GM18868 (cell line): ENCODE data around the gene TSPAN5.

Experiments
- ATAC-seq: cut with Tn5 transposase; IDR thresholded peaks from one replicate; pipeline ENCODE4 v1.9.1; 2021; ENCODE audit warnings: mild to moderate bottlenecking, moderate library complexity; ENCODE audit not compliant: unreplicated experiment

The TSPAN5 gene

DNA sequence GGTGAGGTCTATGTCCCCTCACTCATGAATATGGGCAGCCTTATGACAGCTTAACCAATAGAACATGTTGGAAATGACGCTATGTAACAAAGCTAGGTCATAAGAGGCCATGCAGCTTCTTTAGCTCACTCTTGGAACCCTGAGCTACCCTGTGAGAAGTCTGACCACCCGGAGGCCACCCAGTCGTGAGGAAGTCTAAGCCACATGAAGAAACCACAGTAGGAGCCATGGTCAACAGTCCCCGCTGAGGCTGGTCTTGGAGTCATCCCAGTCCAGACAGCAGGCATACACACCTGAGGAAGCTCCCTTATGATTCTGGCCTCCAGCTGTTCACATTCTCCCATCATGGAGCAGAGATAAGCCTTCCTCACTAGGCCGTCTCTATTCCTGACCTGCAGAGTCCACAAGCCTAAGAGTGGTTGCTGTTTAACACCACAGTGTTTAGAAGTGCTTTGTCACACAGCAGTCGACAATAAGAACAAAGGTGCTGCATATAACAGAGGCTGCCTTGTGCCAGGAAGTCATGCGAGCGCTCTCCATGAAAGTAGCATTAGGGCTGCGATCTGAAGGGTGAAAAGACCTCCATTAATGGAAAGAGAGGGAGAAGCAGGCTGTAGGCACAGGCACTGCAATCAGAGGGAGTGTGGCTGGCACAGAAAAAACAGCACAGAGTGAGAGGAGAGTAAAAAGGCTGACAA lies 38.2 kb downstream of the TSPAN5 start:
- ATAC-seq, result no peak

DNA sequence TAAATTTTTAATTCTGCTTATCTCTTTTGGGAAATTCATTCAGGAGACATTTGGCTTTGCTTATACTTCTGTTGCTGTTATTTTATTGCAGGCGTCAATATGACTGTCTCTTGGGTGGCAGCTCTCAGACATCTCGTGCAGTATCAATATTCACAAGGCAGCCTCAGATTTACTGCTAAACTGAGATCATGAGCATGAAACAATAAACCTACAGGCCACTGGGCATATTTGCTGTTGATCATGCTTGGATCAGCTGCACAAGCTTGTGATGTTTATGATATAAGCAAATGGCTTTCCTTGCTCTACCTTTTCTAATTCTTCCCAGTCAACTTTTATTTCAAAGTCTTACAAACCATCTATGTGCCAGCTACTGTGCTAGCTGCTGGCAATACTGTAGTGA lies 39.2 kb downstream of the TSPAN5 start:
- ATAC-seq, result no peak

DNA sequence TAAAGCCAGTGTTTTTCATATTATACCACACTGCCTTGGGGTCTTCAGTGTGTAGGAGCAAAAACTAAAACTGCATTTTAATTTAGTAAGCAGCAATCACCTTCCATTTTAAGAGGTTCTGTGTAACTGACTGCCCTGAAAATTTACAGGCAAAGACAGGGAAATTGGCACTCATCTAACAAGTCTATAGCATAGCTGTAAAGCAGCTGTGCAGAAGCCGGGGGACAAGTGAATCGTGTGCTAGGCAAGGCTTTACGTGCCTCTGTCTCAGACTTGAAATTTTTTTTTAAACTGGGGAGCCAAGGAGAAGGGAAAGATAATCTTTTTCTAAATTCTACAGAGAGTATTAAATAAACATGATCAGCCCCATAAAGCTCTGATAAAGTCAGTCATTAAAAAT lies 39.7 kb downstream of the TSPAN5 start:
- ATAC-seq, result no peak

DNA sequence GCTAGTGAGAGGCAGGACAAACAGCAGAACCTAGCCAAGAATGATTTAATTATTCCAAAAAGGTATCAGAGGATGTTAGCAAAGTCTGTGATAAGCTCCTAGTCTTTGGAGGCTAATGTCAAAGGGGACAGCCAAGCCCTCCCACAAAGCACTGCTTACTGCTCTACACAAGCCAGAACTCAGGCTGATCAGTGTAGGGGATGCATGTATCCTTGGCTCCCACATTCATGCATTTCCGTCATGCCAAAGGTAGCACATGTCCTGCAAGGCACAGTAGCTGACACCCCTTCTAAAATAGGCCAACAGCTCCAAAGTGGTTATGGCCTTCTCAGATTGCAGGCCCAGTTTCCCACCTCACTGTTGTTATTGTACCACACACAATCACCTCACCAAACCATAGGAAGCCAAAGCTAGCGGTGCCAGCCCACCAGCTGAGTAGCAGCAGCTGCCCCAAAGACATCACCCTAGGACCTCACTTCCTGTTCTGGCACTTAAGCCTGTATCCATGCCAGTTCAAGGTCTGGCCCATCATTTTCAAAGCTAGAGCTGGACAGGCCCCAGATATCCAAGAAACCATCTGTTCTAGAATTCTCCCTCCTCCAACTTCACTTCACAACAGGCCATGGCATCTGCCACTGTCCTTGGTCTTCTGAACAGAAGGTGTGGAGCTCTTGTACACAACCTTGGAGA lies 40.9 kb downstream of the TSPAN5 start:
- no peak for ATAC-seq

DNA sequence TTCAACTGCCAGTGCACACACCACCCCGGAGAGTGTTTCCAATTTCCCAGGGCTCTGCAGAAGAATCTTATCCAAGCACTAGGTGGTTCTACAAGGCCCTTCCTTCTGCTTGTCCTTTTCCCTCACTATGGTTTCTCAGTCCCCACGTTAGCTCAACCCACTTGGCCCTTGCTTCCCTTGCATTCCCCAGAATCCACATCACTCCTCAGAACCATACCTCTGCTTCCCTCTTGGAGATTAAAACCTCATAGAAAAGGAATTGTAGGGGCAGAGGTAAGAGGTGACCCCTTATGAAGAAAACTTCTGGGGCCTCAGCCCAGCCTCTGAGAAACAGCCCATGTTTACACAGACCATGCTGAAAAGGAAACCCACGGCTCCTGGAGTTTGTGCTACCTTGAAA lies 42.4 kb downstream of the TSPAN5 start:
- ATAC-seq, result no peak

DNA sequence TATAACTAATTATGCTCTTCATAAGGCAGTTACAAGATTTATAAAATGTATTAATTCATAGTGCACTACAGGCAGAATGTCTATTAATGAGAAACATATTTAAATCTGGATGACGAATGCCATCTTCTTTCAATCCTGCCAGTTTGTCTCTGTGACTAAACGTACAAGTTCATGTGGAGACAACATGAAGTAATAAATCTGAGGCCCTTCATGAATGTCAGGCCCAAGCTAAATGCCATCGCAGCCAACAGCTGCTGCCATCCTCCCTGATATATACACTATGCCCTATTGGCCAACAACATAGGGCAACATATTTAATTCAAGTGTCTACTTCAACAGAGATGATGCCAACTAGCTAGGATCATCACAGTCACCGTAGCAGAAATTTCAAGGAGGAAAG lies 43.7 kb downstream of the TSPAN5 start:
- no peak for ATAC-seq

DNA sequence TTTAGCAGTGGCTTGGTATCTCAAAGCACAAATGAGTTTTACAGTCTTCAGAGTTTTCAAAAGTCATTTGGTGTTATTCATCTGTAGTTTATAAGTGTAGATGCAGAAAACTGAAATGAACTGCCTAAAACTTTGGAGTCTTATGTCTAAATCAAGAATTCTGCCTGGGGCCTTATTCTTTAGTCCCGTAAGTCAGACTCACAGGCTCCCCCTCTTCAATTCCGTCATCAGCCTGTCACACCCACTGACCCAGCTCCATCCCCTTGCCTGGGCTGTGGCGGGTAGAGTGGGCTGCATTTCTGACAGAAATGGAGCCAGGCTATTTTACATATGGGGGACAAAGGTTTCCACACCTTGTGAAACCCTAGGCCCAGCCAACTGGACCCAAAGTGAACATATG lies 44.3 kb downstream of the TSPAN5 start:
- ATAC-seq, result no peak

DNA sequence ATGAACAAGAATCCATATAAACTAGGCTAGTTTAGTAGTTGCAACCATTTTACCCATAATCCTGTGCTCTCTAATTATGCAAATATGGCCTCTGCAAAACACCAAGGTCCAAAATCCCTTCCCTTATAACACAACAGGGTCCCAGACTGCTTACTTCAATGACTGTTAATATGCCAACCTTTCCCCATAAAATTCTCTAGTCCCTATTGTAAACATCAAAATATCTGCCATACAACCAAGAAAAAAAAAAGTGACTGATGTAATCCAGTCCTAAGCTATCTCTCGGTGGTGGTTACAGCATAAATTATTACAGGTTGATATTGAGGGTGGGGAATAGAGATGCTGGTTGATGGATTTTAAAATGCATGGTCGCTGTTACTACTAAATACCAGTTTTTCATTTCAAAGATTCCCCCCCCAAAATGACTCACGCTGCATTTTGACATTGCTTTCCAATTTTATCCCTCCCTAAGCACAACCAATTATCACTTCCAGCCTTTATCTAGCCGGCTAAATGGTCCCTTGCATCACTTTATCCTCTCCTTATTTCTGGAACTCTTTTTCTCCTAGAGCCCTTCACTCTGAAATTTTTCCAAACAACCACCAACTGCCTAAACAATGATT lies 44.8 kb downstream of the TSPAN5 start:
- ATAC-seq, result no peak

DNA sequence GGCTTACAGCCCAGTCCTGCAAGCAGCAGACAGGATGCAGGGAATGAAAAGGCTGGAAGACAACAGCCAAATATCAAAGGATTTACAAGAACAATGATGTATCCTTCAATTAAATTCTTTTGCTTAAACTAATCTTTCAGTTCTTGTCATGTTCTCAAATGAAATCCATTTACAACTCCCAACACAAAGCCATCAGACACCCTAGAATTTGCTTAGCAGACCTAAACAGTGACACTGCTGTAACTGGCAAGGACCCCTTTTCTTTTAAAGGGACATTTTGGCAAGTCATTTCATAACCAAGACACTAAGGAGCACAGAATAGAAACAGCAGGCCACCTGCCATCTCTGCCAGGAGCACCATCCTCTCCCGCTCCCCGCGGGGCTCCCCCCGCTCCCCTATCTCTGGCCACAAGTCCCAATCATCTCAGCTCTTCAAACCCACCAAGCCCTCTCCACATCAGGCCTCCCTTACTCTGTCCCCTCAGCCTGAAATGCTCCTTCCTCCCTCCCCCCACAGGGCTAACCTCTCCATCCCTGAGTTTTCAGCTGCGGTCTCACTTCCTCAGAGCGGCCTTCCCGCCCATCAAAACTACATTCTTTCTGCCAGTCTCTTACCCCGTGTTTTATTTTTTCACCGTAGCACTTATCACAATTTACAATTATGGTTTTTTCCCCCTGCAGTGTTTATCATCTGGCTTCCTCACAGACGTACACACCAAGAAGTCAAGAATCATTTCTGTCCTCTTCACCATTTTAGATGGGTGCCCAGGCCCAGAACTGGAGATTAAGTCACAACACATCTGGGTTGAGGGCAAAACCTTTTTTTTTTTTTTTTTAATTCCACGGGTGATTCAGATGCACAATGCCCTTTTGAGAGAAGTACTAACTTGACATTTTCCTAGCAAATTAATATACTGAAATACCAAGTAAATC lies 45.8 kb downstream of the TSPAN5 start:
- peak; percentile 78 for ATAC-seq

DNA sequence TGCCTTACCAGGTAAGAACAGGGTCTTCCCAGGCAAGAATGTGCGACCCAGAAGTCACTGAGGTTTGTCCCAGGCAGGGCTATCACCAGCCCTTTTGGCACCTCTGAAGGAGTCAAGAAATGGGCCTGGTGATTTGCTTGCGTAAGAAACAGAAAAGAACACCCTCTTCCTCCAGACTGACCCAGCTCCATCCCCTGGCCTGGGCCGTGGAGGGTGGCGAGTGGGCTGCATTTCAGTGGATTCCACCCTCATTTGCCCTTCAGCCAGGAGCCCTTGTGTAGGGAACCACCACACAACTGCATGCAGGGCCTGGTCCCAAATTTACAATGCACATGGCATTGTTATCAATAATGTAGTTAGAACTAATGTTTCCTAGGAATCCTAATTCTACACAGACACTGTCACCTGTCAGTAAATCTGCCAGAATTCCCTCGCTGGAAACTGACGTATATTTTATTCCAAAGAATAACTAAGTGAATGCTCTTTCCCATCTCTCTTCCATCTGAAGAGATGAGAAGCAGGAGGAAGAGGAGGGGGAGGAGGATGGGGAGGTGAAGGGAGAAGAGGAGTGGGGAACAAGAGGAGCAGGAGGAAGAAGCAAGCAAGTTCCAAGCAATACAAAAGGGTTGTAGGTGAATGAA lies 46.6 kb downstream of the TSPAN5 start:
- no peak for ATAC-seq

DNA sequence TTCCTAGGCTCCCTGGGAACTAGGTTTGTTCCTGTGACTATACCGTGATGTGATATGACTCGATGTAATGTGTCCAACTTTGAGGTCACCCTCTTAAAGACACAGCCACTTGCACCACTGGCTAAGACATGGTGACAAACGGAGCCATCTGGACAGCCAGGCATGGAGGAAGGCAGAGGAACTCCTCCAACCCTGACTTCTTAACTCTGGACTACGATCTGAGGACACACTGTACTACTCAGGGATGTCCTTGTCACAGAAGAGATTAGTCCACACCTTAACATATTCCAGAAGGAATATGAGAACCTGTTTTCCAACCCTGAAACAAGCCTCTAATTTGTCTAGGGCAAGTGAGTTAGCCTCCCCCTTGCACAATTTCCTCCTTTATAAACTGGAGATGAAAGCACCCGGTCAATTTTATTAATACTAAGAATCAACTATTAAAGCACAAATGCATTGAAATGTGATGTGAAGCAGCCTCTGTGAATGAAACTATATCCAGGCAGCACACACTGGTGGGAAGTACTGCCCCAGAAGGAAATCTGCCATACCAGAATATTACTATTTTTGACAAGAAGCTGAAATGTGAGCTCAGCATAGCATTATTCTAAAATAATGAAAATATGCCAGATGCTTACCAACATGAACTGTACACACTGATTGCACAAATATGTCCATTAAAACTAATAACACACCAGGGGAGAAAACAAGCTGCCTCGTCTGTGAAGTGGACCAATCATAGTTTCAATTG lies 47.3 kb downstream of the TSPAN5 start:
- no peak for ATAC-seq

DNA sequence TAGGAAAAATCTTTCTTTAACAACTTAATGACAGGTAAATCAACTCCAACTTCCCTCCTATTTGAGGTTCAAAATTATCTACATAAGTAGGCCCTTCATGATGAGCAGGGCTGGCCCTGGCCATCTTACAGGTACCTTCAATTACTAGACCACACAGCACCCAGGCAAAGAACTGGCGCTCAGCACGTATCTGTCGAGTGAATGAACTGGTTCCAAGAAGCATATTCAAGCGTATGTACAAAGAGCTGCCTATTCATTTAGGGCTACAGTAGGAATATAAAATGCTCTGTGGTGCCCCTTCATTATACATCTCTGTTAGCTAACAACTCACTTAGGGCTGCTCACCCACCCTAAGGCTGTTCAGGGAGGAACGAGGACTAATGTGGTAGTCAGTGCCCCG lies 48.0 kb downstream of the TSPAN5 start:
- ATAC-seq, result no peak

DNA sequence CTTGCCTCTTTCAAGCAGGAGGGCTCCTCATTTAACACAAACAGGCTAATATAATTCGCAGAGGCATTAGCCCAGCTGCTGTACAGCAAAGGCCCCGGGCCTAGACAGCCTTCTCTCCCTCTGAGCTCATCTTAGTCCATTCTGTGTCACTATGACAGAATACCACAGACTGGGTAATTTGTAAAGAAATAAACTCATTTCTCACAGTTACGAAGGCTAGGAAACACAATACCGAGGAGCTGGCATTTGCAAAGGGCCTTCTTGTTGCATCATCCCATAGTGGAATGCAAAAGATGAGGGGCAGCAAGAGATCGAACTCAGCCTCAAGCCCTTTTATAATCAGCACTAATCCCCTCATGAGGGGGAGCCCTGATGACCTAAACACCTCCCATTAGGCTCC lies 48.5 kb downstream of the TSPAN5 start:
- ATAC-seq, result no peak

DNA sequence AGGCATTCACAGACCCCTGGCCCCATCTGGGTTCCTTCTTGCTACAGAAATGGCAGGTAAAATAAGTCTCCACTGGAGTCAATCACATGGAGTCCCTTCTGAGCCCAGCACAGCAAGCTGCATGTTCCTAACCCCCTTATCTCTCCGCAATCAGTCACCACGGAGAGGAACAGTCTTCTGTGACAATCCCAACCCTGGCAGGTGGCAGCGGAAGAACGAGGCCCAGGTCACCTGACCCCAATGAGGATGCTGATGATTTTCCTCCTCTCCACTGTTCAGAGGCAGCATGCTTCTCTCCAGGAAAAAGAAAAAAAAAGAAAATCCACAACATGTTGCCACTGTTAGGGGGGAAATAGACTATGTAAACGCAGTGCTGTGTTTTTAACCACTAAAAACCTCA lies 50.1 kb downstream of the TSPAN5 start:
- no peak for ATAC-seq

DNA sequence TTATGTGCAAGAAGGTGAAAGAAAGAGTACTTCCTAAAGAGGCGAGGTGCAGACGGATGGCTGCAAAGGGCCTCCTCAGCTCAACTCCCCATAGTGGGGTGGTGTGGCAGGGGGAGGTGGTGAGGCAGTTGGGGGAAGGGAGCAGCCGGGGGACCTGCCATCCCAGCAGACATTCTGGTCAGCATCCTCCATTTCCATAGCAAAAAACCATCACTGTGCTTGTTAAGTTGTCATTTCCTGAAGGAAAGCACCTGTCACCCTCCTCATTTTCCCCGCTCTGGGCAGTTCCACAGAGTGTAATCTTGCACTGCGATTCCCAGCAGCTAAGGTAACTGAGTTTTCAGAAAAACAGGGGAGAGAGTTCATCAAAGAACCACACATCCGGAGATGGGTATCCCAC lies 51.5 kb downstream of the TSPAN5 start:
- no peak for ATAC-seq

DNA sequence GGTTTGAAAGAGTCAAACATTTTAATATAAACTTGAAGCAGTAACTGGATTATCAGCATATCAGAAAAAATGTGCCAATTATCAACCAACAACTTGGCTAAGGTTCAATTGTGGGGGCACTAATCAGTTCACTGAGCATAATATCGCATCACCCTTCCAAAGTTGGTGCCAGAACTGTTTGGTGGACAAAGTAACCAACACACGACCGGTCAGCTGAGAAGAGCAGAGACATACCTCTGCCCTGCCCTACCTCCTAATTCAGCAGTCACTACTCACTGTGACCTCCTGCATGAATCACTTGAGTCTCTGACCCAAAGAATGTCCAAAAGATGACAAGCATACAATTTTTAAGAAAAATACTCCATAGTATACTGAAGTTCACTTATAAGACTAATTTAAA lies 53.2 kb downstream of the TSPAN5 start:
- ATAC-seq, result no peak

DNA sequence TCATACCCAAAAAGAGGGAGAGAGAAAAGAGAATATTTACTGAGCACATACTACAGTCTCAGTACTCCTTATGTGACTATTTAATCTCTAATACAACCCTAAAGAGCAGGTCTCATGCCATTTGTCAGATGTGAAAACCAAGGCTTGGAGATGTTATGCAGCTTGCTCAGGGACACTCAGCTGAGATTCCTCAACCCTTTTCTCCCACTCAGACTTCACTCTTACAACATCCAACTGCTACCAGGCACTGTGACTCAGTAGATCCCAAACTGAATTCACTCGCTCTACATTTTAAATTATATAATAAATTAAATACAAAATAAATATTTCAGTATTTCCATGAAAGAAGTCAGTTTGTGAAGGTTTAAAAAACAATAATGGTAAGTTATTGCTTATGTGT lies 53.7 kb downstream of the TSPAN5 start:
- no peak for ATAC-seq

DNA sequence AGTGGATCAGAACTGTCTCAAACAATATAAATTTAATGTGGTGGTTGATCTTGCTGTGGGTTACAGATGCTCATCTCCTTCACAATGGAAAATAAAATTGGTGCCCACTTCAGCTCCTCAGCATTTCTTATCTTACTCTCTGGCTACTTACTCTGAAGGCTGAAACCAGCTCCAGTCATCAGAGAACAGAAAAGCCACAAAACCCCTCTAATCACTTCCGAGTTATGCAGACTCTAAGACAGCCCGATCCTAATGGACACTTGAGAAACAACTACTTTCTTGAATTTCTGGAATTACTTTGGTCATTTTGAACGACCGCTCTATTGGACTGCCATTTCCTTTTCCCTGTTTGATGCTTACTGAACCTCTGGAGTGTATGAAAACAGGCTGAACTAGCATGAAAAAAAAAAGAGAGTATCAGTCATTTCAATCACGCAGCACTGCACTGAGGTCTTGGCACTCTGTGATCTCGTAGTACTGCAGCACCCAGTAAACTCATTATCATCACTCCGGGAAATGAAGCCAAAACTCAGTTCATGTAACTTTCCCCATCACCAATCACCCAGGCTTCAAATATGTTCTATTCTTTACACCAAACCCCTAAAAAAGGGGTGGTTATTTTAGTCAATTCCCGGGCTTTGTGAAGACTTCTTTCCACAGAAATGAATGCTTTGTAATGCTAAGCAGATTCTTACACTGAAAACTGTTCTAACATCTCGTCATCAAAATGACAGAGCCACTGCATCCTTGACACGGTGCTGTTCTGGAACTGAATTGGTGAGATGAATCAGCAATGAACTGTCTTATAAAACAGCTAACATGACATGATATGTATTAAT lies 54.5 kb downstream of the TSPAN5 start:
- no peak for ATAC-seq

DNA sequence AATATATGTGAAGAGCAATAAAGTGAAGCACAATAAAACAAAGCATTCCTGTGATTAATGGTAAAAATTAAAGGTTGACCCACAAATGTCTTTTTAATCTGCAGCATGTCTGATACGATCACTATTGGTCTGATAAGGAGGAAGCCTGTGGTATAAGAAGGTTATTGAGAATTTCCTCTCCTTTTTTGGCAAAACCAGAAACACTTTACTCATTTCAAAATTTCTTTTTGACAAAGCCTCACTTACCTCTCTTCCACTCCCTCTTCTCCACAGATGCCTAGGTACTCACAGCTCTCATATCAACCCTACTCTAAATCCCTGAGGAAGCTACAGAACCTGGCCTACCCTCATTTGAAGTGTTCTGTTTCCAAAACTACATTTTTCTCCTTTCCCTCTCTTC lies 56.1 kb downstream of the TSPAN5 start:
- peak; percentile 51 for ATAC-seq
